ENCODE results near the gene ITGAD. TPM values are rescaled to one million over a fixed set of nuclear protein-coding genes. Genes with fewer than 3 reads are reported as not detected.
A peak's percentile ranks its signal among the peaks of the same experiment; 100 is the strongest.

ITGAD gene
- total RNA-seq, 1 donor from 2014 or later, result not detected

DNA sequence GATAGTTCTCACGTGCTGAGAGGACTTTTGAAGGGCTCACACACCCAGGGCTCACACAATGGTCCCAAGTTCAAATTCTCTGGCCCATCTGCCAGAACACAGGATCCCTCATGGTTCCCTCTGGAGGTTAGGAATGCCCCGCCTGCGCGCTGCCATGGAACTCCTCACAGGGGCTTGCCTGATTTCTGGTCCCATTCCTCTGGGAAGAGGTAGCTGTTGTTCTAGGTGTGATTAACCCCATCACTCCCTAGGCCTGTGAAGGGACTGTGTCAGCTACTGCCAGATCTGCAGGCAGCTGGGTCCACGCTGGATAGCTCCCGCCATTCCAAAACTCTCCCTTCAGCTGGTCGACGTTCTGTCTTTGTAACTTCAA is 63.8 kb downstream of the ITGAD start:
- TF ChIP-seq, protein P1, sequence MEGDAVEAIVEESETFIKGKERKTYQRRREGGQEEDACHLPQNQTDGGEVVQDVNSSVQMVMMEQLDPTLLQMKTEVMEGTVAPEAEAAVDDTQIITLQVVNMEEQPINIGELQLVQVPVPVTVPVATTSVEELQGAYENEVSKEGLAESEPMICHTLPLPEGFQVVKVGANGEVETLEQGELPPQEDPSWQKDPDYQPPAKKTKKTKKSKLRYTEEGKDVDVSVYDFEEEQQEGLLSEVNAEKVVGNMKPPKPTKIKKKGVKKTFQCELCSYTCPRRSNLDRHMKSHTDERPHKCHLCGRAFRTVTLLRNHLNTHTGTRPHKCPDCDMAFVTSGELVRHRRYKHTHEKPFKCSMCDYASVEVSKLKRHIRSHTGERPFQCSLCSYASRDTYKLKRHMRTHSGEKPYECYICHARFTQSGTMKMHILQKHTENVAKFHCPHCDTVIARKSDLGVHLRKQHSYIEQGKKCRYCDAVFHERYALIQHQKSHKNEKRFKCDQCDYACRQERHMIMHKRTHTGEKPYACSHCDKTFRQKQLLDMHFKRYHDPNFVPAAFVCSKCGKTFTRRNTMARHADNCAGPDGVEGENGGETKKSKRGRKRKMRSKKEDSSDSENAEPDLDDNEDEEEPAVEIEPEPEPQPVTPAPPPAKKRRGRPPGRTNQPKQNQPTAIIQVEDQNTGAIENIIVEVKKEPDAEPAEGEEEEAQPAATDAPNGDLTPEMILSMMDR (IDR thresholded peaks at IDR 0.05; ENCODE audit: insufficient read depth, low read depth, low read length), result no peak
- no peak for TF ChIP-seq EZH2 (IDR thresholded peaks at IDR 0.05; ENCODE audit: insufficient read depth, low read length)
- Mint-ChIP-seq H3K27me3 (ENCODE audit: low read depth, unreplicated experiment) (no peaks in the 10 kb centered on the region), H3K36me3 (ENCODE audit: low read depth, unreplicated experiment) (peaks cover 2% of the 10 kb centered on the region), H3K9me3 (ENCODE audit: unreplicated experiment) (no peaks in the 10 kb centered on the region), H3K4me3 (ENCODE audit: unreplicated experiment) (peak overlapping the region; percentile 66), H3K4me1 (ENCODE audit: low read depth, unreplicated experiment) (peaks cover 38% of the 10 kb centered on the region), H3K27ac (ENCODE audit: unreplicated experiment) (peak overlapping the region; percentile 34)
- no peak overlapping the region for H2AFZ ChIP-seq (ENCODE audit: low read depth, low read length)
- H3K4me2 ChIP-seq (ENCODE audit: low read length), result peak overlapping the region; percentile 89
- no peaks in the 10 kb centered on the region for H3K9me3 ChIP-seq (ENCODE audit: insufficient read depth, low read depth, low read length)
- H3K36me3 ChIP-seq (ENCODE audit: insufficient read depth, low read length), result no peaks in the 10 kb centered on the region
- no peak overlapping the region for H3K9ac ChIP-seq (ENCODE audit: low read length)
- peaks cover 55% of the 10 kb centered on the region for H3K4me1 ChIP-seq (ENCODE audit: insufficient read depth, low read length)
- FAIRE-seq (no peak), DNase-seq (ENCODE audit: low read depth) (no peak)
- H3K4me3 ChIP-seq (ENCODE audit: insufficient read depth, low read depth, low read length), result no peak overlapping the region
- H4K20me1 ChIP-seq (ENCODE audit: insufficient read depth, low read length), result peaks cover 45% of the 10 kb centered on the region
- no peak overlapping the region for H3K27ac ChIP-seq (ENCODE audit: low read depth, low read length)
- H3K79me2 ChIP-seq (ENCODE audit: insufficient read depth, low read length), result peaks cover 56% of the 10 kb centered on the region
- no peaks in the 10 kb centered on the region for H3K27me3 ChIP-seq (ENCODE audit: insufficient read depth, low read length)

DNA sequence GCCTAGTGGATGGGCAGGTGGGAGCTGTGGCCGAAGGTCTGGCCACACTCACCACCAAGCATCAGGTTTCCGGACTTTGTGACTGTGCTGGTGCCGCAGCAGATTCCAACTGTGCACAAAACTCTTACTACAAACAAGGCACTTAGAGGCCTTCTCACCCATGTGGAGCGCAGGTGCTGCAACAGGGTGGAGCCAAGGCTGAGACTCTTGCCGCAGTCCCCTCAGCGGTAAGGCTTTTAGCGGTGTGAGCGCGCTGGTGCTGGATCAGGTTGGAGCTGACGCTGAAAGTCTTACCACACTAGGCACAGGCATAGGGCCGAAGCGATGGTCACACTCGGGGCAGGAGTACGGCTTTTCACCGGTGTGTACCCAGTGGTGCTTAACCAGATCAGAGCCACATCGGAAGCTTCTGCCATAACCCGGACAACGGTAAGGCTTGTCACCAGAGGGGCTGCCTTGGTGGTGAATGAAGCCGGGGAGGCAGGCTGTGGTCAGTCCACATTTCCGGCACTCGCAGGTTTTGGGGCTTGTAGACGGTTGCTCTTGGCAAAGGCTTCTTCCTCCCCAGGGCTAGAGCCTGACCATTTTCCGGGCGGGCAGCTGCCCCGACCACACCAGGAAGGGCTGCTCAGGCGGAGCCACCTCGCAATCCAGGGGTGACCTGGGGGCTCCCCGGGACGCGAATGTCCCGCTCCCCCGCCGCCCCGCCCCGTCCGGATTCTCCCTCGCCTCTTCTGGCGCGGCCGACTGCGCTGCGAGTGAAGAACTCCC is 65.1 kb downstream of the ITGAD start:
- H3K9ac ChIP-seq (ENCODE audit: low read length), result peak overlapping the region; percentile 97
- H3K27ac ChIP-seq (ENCODE audit: low read depth, low read length), result peak overlapping the region; percentile 99
- TF ChIP-seq, protein P1 (IDR thresholded peaks at IDR 0.05; ENCODE audit: insufficient read depth, low read depth, low read length), result no peak
- TF ChIP-seq EZH2 (IDR thresholded peaks at IDR 0.05; ENCODE audit: insufficient read depth, low read length), result no peak
- peaks cover 56% of the 10 kb centered on the region for H3K79me2 ChIP-seq (ENCODE audit: insufficient read depth, low read length)
- H2AFZ ChIP-seq (ENCODE audit: low read depth, low read length), result peak overlapping the region; percentile 94
- H3K4me3 Mint-ChIP-seq (ENCODE audit: unreplicated experiment), result peak overlapping the region; percentile 89
- H3K27me3 Mint-ChIP-seq (ENCODE audit: low read depth, unreplicated experiment), result no peaks in the 10 kb centered on the region
- no peak for FAIRE-seq
- H3K9me3 ChIP-seq (ENCODE audit: insufficient read depth, low read depth, low read length), result no peaks in the 10 kb centered on the region
- peaks cover 44% of the 10 kb centered on the region for H3K4me1 ChIP-seq (ENCODE audit: insufficient read depth, low read length)
- H3K27me3 ChIP-seq (ENCODE audit: insufficient read depth, low read length), result no peaks in the 10 kb centered on the region
- H3K9me3 Mint-ChIP-seq (ENCODE audit: unreplicated experiment), result no peaks in the 10 kb centered on the region
- H3K27ac Mint-ChIP-seq (ENCODE audit: unreplicated experiment), result peak overlapping the region; percentile 59
- H3K36me3 Mint-ChIP-seq (ENCODE audit: low read depth, unreplicated experiment), result peaks cover 2% of the 10 kb centered on the region
- H3K4me2 ChIP-seq (ENCODE audit: low read length), result peak overlapping the region; percentile 89
- H3K36me3 ChIP-seq (ENCODE audit: insufficient read depth, low read length), result peaks cover 2% of the 10 kb centered on the region
- peak; percentile 49 for DNase-seq (ENCODE audit: low read depth)
- peaks cover 29% of the 10 kb centered on the region for H3K4me1 Mint-ChIP-seq (ENCODE audit: low read depth, unreplicated experiment)
- H3K4me3 ChIP-seq (ENCODE audit: insufficient read depth, low read depth, low read length), result peak overlapping the region; percentile 77
- H4K20me1 ChIP-seq (ENCODE audit: insufficient read depth, low read length), result peaks cover 42% of the 10 kb centered on the region

Data from astrocyte (in vitro differentiated cells and primary cell).